Measurements from ENCODE around the gene DAB2. TPM values are rescaled to one million over a fixed set of nuclear protein-coding genes. Genes with fewer than 3 reads are reported as not detected.
A peak's percentile ranks its signal among the peaks of the same experiment; 100 is the strongest.

DAB2 gene
- total RNA-seq, 4 donors from 2014 or later: 7.2 to 18.5 (median 16.3) TPM

GRCh38 chr5:39417979-39418378, 6.8 kb downstream of the DAB2 start:
- in situ Hi-C loops (cut with MboI; ENCODE audit: low sequenced_read_pairs in 4 of 4) (no loop called here), intact Hi-C loops (cut with DNase I; ENCODE audit: low total_unique reads) (no loop called here)
- Histone ChIP-seq H3K4me3 (no peak overlapping the region), H3K36me3 (no peaks in the 10 kb centered on the region), H3K4me1 (peaks cover 20 to 32% of the 10 kb centered on the region in 2 donors), H3K9me3 (no peaks in the 10 kb centered on the region), H3K27ac (no peak overlapping the region), H3K27me3 (no peaks in the 10 kb centered on the region)
- TF ChIP-seq CTCF (IDR thresholded peaks at IDR 0.05 in 4 of 5, conservative IDR thresholded peaks at IDR 0.05 in 1 of 5): no peak
- TF ChIP-seq POLR2A (IDR thresholded peaks at IDR 0.05): no peak
- DNase-seq (no peak), ATAC-seq (no peak)

- ATAC-seq: peak; percentile 42 to 43
- Histone ChIP-seq H3K27me3 (no peaks in the 10 kb centered on the region), H3K4me3 (no peak overlapping the region), H3K4me1 (peaks cover 10 to 22% of the 10 kb centered on the region in 2 donors), H3K9me3 (no peaks in the 10 kb centered on the region), H3K27ac (peak overlapping the region in 3 of 4 donors; percentile 2 to 23 (median 18)), H3K36me3 (no peaks in the 10 kb centered on the region)
- in situ Hi-C loops (cut with MboI; ENCODE audit: low sequenced_read_pairs in 4 of 4) (no loop called here), intact Hi-C loops (cut with DNase I; ENCODE audit: low total_unique reads) (no loop called here)
- no peak for TF ChIP-seq POLR2A (IDR thresholded peaks at IDR 0.05)
- no peak for TF ChIP-seq CTCF (IDR thresholded peaks at IDR 0.05 in 4 of 5, conservative IDR thresholded peaks at IDR 0.05 in 1 of 5)
- DNase-seq: no peak
These were observed 9.6 kb downstream of the DAB2 start for GRCh38 chr5:39415201-39415600.

- H3K36me3 ChIP-seq: no peaks in the 10 kb centered on the region
- no peak for TF ChIP-seq POLR2A (IDR thresholded peaks at IDR 0.05)
- TF ChIP-seq CTCF (IDR thresholded peaks at IDR 0.05 in 4 of 5, conservative IDR thresholded peaks at IDR 0.05 in 1 of 5): no peak
- intact Hi-C loops (cut with DNase I; ENCODE audit: low total_unique reads) (no loop called here), in situ Hi-C loops (cut with MboI; ENCODE audit: low sequenced_read_pairs in 4 of 4) (no loop called here)
- peak overlapping the region in 2 of 4 donors; percentile 2 to 28 for H3K27ac ChIP-seq
- no peak overlapping the region for H3K4me3 ChIP-seq
- peaks cover 5 to 20% of the 10 kb centered on the region in 2 donors for H3K4me1 ChIP-seq
- H3K27me3 ChIP-seq: no peaks in the 10 kb centered on the region
- no peaks in the 10 kb centered on the region for H3K9me3 ChIP-seq
- DNase-seq (no peak), ATAC-seq (no peak)
These were observed 10.4 kb downstream of the DAB2 start for GRCh38 chr5:39414426-39414825.

GRCh38 chr5:39413771-39414170, 11.0 kb downstream of the DAB2 start:
- intact Hi-C loops (cut with DNase I; ENCODE audit: low total_unique reads): no loop called here
- Histone ChIP-seq H3K27ac (peak overlapping the region in 3 of 4 donors; percentile 2 to 18 (median 9)), H3K4me3 (no peak overlapping the region), H3K9me3 (no peaks in the 10 kb centered on the region), H3K36me3 (no peaks in the 10 kb centered on the region), H3K27me3 (no peaks in the 10 kb centered on the region), H3K4me1 (peaks cover 8 to 15% of the 10 kb centered on the region in 2 donors)
- DNase-seq: no peak
- ATAC-seq: no peak
- in situ Hi-C loops (cut with MboI; ENCODE audit: low sequenced_read_pairs in 4 of 4): no loop called here
- TF ChIP-seq CTCF (IDR thresholded peaks at IDR 0.05 in 4 of 5, conservative IDR thresholded peaks at IDR 0.05 in 1 of 5) (no peak), POLR2A (IDR thresholded peaks at IDR 0.05) (no peak)

Data from gastrocnemius medialis (tissue), 4 donors.